HEK293 (cell line): ENCODE data around the gene IFI27L1.

ENCODE experiments used
- CTCF ChIA-PET: fragments of 350-600 bp; formaldehyde crosslinking; extraction: SDS; loops from one replicate; lab custom pipeline; 2021; ENCODE audit warnings: antibody characterized with exemption; lab: Yijun Ruan, JAX
- POLR2A ChIA-PET: fragments of 300-600 bp; formaldehyde crosslinking; extraction: SDS; loops from one replicate; lab custom pipeline; 2020; ENCODE audit warnings: antibody characterized with exemption, inconsistent platforms; lab: Yijun Ruan, JAX
- H3K27ac ChIP-seq: fragments of 200-500 bp; sonication (Bioruptor generic); 2 replicates; pipeline ENCODE4 v1.5.1; 2014; ENCODE audit warnings: low read depth, low read length, control low read depth, inconsistent platforms; ENCODE audit errors: extremely low read depth
- H3K36me3 ChIP-seq, 2 experiments: fragments of 200-500 bp in 1 of 2; sonication (Bioruptor generic) in 1 of 2; 1 replicate in 1 of 2; 2 replicates in 1 of 2; pipeline ENCODE4 v1.5.1; 2014 to 2017; ENCODE audit warnings: inconsistent platforms in 2 of 2, low read length in 2 of 2; ENCODE audit not compliant: control insufficient read depth in 2 of 2, insufficient read depth in 1 of 2
- H3K4me1 ChIP-seq: fragments of 200-500 bp; sonication (Bioruptor generic); 2 replicates; pipeline ENCODE4 v1.5.1; 2014; ENCODE audit warnings: mild to moderate bottlenecking, low read length, inconsistent platforms; ENCODE audit not compliant: control insufficient read depth, insufficient read depth
- H3K4me3 ChIP-seq: 2 replicates; pipeline ENCODE4 v1.5.1; 2011; ENCODE audit warnings: low read depth, mild to moderate bottlenecking, control low read depth, low read length, moderate library complexity
- H3K9me3 ChIP-seq: fragments of 200-500 bp; sonication (Bioruptor generic); 2 replicates; pipeline ENCODE4 v1.5.1; 2014; ENCODE audit warnings: low read depth, low read length, inconsistent platforms; ENCODE audit not compliant: control insufficient read depth, insufficient read depth
- PRDM1 ChIP-seq: fragments of 450-650 bp; formaldehyde crosslinking; IDR thresholded peaks from 2 replicates; pipeline ENCODE4; 2016; ENCODE audit warnings: missing biosample characterization, missing genetic modification characterization
- TSHZ1 ChIP-seq: fragments of 450-650 bp; formaldehyde crosslinking; IDR thresholded peaks from 2 replicates; pipeline ENCODE4 v1.5.1; 2016; ENCODE audit warnings: missing biosample characterization, missing genetic modification characterization, borderline replicate concordance
- ZFP41 ChIP-seq: fragments of 450-650 bp; formaldehyde crosslinking; IDR thresholded peaks from 2 replicates; pipeline ENCODE4 v1.5.1; 2016; ENCODE audit warnings: missing biosample characterization, missing genetic modification characterization, borderline replicate concordance
- ZNF146 ChIP-seq: fragments of 450-650 bp; formaldehyde crosslinking; IDR thresholded peaks from 2 replicates; pipeline ENCODE4 v1.5.1; 2016; ENCODE audit warnings: missing biosample characterization, missing genetic modification characterization
- ZNF362 ChIP-seq: fragments of 450-650 bp; formaldehyde crosslinking; IDR thresholded peaks from 2 replicates; pipeline ENCODE4 v1.5.1; 2016; ENCODE audit warnings: missing biosample characterization, missing genetic modification characterization
- ZNF394 ChIP-seq: fragments of 450-650 bp; formaldehyde crosslinking; IDR thresholded peaks from 2 replicates; pipeline ENCODE4 v1.5.1; 2016; ENCODE audit warnings: missing biosample characterization, missing genetic modification characterization, mild to moderate bottlenecking, moderate library complexity, borderline replicate concordance
- ZNF510 ChIP-seq: fragments of 450-650 bp; formaldehyde crosslinking; IDR thresholded peaks from 2 replicates; pipeline ENCODE4 v1.5.1; 2018; ENCODE audit warnings: mild to moderate bottlenecking, missing genetic modification characterization, missing biosample characterization; ENCODE audit not compliant: insufficient replicate concordance
- ZNF670 ChIP-seq: fragments of 450-650 bp; formaldehyde crosslinking; IDR thresholded peaks from 2 replicates; pipeline ENCODE4 v1.5.1; 2016; ENCODE audit warnings: missing biosample characterization, missing genetic modification characterization, low read depth
- ZNF837 ChIP-seq: fragments of 450-650 bp; formaldehyde crosslinking; IDR thresholded peaks from 2 replicates; pipeline ENCODE4 v1.5.1; 2016; ENCODE audit warnings: missing biosample characterization, missing genetic modification characterization
- ZSCAN16 ChIP-seq: fragments of 450-650 bp; formaldehyde crosslinking; IDR thresholded peaks from 2 replicates; pipeline ENCODE4 v1.5.1; 2016; ENCODE audit warnings: missing biosample characterization, missing genetic modification characterization
- ZSCAN4 ChIP-seq: fragments of 450-650 bp; formaldehyde crosslinking; IDR thresholded peaks from 2 replicates; pipeline ENCODE4 v1.5.1; 2017; ENCODE audit warnings: missing biosample characterization, missing genetic modification characterization
- TF ChIP-seq, protein P1 (sequence below): fragments of 450-650 bp; formaldehyde crosslinking; IDR thresholded peaks from 2 replicates; pipeline ENCODE4 v1.5.1; 2017; ENCODE audit warnings: missing biosample characterization, mild to moderate bottlenecking, missing genetic modification characterization, moderate library complexity
- TF ChIP-seq, protein P2 (sequence below): fragments of 450-650 bp; formaldehyde crosslinking; conservative IDR thresholded peaks from 2 replicates; pipeline ENCODE4 v1.5.1; 2016; ENCODE audit warnings: low read depth, missing biosample characterization, missing genetic modification characterization

Gene IFI27L1

GRCh38 chr14:94101748-94102147 lies 20.6 kb downstream of the IFI27L1 start:
- H3K27ac ChIP-seq = no peak overlapping the region
- peaks cover 0 to 33% of the 10 kb centered on the region in 2 experiments; a peak in 1 of 3 replicates for H3K36me3 ChIP-seq
- no peak overlapping the region for H3K4me3 ChIP-seq
- CTCF ChIA-PET = no interaction called here
- H3K4me1 ChIP-seq = no peaks in the 10 kb centered on the region
- POLR2A ChIA-PET = no interaction called here
- TF ChIP-seq ZNF394 (tag by site-specific recombination) (no peak), ZSCAN16 (no peak), ZNF670 (tag by site-specific recombination) (no peak), ZNF837 (tag by site-specific recombination) (no peak), TSHZ1 (no peak), ZNF510 (no peak), ZNF362 (tag by site-specific recombination) (no peak), ZSCAN4 (tag by site-specific recombination) (no peak), PRDM1 (tag by site-specific recombination) (no peak), ZNF146 (tag by site-specific recombination) (no peak), ZFP41 (tag by site-specific recombination) (no peak)
- TF ChIP-seq, protein P1, sequence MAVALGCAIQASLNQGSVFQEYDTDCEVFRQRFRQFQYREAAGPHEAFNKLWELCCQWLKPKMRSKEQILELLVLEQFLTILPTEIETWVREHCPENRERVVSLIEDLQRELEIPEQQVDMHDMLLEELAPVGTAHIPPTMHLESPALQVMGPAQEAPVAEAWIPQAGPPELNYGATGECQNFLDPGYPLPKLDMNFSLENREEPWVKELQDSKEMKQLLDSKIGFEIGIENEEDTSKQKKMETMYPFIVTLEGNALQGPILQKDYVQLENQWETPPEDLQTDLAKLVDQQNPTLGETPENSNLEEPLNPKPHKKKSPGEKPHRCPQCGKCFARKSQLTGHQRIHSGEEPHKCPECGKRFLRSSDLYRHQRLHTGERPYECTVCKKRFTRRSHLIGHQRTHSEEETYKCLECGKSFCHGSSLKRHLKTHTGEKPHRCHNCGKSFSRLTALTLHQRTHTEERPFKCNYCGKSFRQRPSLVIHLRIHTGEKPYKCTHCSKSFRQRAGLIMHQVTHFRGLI (tag by site-specific recombination) = no peak
- TF ChIP-seq, protein P2, sequence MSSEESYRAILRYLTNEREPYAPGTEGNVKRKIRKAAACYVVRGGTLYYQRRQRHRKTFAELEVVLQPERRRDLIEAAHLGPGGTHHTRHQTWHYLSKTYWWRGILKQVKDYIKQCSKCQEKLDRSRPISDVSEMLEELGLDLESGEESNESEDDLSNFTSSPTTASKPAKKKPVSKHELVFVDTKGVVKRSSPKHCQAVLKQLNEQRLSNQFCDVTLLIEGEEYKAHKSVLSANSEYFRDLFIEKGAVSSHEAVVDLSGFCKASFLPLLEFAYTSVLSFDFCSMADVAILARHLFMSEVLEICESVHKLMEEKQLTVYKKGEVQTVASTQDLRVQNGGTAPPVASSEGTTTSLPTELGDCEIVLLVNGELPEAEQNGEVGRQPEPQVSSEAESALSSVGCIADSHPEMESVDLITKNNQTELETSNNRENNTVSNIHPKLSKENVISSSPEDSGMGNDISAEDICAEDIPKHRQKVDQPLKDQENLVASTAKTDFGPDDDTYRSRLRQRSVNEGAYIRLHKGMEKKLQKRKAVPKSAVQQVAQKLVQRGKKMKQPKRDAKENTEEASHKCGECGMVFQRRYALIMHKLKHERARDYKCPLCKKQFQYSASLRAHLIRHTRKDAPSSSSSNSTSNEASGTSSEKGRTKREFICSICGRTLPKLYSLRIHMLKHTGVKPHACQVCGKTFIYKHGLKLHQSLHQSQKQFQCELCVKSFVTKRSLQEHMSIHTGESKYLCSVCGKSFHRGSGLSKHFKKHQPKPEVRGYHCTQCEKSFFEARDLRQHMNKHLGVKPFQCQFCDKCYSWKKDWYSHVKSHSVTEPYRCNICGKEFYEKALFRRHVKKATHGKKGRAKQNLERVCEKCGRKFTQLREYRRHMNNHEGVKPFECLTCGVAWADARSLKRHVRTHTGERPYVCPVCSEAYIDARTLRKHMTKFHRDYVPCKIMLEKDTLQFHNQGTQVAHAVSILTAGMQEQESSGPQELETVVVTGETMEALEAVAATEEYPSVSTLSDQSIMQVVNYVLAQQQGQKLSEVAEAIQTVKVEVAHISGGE (tag by site-specific recombination) = no peak
- no peaks in the 10 kb centered on the region for H3K9me3 ChIP-seq
